H1 (cell line): ENCODE measurements around the gene AGTR1.

Experiments used
- EZH2 ChIP-seq: fragments of 200-600 bp; sonication (generic); IDR thresholded peaks from 2 replicates; pipeline ENCODE4 v1.7.1; 2012; ENCODE audit warnings: low read depth, mild to moderate bottlenecking, moderate library complexity, low read length, inconsistent platforms; ENCODE audit not compliant: severe bottlenecking
- SRF ChIP-seq: IDR thresholded peaks from 2 replicates; pipeline ENCODE4 v1.6.1; 2011; ENCODE audit warnings: mild to moderate bottlenecking, low read depth, low read length, moderate library complexity
- TF ChIP-seq, protein P1 (sequence below), 3 experiments: IDR thresholded peaks; 1 replicate in 2 of 3; 2 replicates in 1 of 3; pipeline versions ENCODE4 v1.5.1 to v1.6.1; 2011; ENCODE audit warnings: low read length in 3 of 3, mild to moderate bottlenecking in 3 of 3, inconsistent platforms in 2 of 3, low read depth in 1 of 3, moderate library complexity in 1 of 3; ENCODE audit not compliant: insufficient read depth in 1 of 3; ENCODE audit errors: control extremely low read depth in 1 of 3

DNA sequence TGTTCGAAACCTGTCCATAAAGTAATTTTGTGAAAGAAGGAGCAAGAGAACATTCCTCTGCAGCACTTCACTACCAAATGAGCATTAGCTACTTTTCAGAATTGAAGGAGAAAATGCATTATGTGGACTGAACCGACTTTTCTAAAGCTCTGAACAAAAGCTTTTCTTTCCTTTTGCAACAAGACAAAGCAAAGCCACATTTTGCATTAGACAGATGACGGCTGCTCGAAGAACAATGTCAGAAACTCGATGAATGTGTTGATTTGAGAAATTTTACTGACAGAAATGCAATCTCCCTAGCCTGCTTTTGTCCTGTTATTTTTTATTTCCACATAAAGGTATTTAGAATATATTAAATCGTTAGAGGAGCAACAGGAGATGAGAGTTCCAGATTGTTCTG is 44.4 kb downstream of the AGTR1 start:
- TF ChIP-seq, protein P1, sequence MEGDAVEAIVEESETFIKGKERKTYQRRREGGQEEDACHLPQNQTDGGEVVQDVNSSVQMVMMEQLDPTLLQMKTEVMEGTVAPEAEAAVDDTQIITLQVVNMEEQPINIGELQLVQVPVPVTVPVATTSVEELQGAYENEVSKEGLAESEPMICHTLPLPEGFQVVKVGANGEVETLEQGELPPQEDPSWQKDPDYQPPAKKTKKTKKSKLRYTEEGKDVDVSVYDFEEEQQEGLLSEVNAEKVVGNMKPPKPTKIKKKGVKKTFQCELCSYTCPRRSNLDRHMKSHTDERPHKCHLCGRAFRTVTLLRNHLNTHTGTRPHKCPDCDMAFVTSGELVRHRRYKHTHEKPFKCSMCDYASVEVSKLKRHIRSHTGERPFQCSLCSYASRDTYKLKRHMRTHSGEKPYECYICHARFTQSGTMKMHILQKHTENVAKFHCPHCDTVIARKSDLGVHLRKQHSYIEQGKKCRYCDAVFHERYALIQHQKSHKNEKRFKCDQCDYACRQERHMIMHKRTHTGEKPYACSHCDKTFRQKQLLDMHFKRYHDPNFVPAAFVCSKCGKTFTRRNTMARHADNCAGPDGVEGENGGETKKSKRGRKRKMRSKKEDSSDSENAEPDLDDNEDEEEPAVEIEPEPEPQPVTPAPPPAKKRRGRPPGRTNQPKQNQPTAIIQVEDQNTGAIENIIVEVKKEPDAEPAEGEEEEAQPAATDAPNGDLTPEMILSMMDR (IDR thresholded peaks at IDR 0.05; ENCODE audit: control extremely low read depth in 1 of 3, insufficient read depth in 1 of 3, low read depth in 1 of 3, low read length in 3 of 3): no peak
- TF ChIP-seq SRF: no peak
- no peak for TF ChIP-seq EZH2
